COR-L47 (cell line): ENCODE results near the gene TMEM151A.

Experiments
- DNase-seq: peaks from one replicate; lab custom pipeline; 2025; lab: John Stamatoyannopoulos, UW

Gene TMEM151A

GRCh38 chr11:66336234-66337102, 44.8 kb downstream of the TMEM151A start, which contains the start of gene RIN1:
TSS of gene RIN1 (minus strand) at chr11:66336434. CDS start at chr11:66336402, 32 bp downstream.
- DNase-seq, result peak; percentile 67

DNA sequence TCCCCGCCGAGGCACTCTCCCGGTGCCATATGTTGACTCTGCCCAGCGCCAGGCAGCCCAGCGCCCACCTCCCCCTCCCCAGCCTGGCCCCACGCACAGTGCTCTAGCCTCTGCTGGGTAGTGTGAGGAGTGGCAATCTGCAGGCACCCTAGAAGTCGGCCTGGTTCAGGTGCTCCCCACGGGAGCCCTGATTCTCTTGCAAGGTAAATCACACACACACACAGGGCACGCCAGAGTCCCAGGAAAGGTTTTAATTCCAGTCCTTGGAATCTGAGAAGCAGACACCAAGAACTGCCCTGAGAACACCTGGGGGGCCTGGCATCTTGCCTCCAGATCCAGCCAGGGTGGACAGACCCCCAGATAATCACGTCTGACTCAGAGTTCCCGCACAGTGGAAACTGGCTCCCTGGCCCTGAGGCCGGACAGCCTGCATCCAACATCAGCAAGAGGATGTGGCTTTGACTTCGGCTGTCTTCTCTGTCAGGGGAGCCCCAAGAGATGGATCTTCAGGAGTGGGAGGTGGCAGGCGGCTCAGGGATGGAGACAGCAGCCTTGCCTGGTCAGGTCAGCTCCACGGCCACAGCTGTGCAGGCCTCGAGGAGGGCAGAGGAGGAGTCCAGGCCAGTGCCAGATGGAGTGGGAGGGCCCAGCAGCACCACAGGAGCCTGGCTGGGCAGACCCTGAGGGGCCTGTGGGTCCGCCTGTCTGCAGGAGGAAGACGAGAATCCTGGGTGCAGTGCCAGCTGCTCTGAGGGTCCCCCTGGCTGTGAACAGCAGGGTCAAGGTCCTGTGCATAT, 45.6 kb downstream of the TMEM151A start:
- DNase-seq, result no peak

DNA sequence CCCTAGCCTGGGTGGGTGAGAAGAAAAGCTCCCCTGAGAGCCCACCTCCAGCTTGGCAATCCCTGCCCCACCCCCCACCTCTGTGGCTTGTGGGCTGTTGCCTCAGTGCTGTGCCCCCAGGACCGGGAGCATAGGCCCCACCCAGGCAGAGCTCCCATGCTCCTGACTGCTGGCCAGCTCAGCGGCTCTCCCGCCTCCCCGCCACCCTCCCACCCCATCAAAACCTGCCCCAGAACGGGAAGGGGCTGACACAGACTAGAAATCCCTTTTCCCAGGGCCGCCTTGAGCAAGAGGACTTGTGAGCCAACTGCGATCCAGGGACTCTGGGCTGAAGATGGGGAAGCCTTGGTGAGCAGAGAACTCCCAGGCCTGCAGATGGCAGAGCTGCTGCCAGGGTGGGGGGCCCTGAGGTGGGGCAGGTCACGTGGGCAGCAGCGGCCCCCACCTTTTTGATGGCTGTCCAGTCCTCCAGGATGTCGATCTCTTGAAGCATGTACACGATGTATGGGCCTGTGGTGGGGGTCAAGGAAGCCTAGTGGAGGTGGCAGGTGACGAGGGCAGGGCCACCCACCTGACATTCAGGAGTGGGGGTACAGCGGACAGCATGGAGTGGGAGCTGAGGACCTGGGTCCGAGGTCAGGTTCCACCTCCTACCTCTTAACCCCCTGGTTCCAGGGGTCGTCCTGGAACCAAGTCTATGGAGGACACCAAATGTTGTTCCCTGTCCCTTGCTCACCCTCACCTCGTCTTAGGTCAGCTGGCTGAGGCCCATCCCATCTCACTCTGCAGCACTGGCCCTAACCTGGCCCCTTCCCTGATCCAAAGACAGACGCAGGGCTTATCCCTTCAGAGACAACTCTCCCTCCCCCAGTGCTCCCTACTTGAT, 46.8 kb downstream of the TMEM151A start:
- DNase-seq, result no peak

GRCh38 chr11:66339162-66339675, 47.5 kb downstream of the TMEM151A start:
- no peak for DNase-seq

DNA sequence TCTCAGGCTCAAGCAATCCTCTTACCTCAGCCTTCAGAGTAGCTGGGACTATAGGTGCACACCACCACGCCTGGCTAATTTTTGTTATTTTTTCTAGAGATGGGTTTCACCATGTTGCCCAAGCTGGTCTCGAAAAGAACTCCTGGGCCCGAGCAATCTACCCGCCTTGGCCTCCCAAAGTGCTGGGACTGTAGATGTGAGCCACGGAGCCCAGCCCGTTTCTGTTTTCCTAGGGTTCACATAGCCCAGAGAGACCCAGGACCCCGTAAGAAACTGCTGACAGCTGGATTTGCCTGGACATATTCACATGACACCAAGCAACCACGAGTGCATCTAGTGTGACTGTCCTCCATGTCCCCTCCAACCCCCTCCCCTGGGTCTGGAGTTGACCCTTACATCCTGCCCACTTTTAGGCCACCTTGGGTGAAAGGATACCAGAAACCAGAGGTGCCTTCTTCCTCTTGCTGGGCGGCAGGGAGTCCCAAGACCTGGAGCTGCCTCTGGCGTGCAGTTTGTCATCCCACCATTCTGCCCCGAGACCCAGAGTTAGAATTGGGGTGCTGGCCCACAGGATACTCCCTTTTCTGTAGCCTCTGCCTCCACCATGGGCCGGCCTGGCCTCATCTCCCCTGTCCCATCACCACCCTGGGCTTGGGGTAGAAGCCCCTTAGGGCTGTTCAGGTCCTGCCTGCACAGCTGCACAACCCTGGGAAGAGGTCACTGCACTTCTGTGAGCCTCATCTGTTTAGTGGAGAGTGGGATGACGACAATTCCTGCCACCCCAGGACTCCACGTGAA, 48.2 kb downstream of the TMEM151A start:
- DNase-seq, result no peak

DNA sequence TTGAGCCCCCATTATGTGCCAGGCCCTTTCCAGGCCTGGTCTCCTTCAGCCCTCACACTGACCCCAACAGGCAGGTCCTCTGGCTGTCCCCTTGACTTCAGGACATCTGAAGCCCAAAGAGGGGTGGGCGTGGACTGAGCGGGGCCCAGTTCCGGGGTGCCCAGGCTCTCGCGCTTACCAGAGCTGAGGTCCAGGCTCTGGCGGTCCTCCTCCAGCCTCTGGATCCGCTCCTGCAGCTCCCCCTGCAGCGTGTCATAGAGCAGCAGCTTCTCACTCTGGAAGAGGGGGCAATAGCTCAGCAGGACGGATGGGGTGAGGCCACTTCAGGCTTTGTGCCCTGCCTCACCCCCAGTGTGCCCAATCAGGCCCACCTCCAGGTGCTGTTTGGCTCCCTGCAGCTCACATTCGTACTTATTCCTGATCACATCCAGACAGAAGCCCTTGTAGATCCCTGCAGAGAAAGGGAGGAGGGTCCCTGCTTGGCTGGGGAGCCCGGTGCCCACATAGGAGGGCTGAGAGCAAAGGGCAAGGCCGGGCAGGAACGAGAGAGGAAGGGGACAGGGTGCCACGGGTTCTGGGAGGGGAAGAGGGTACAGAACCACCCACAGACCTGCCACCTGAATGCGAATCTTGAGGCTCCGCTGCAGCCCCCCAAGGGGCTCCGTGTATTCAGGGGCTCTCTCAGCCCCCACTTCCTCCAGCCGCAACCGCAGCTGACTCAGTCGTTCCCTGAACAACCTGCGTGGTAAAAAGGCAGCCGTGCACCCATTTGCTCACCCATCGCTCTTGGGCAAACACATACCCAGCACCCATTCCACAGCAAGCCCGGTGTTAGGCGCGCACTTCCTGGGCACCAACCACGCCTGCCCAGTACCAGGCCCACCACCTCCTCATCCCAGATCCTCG, 49.2 kb downstream of the TMEM151A start:
- DNase-seq, result no peak

- no peak for DNase-seq
Measured at GRCh38 chr11:66341502-66342126, 49.9 kb downstream of the TMEM151A start.

DNA sequence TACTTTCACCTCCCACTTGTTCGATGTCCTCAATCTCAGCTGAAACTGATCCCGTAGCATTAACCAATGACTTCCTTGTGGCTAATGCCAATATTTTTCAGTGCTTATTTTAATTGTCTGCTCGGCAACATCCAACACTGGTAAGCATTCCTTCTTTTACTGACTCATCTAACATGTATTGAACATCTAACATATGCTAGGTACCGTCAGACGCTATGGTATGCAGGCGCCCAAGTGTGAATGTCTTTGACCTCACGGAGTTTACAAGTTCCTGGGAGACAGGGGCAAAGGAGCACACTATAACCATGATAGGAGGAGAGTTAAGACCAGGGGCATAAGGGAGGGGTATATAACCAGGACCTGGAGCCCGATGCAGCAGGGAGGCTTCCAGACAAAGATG, 51.5 kb downstream of the TMEM151A start:
- no peak for DNase-seq

- DNase-seq, result peak; percentile 91
Measured at GRCh38 chr11:66344550-66345315, 53.0 kb downstream of the TMEM151A start, which contains the start of gene BRMS1. TSS of gene BRMS1 (minus strand) at chr11:66345104. CDS start at chr11:66342234, 2,870 bp downstream.

DNA sequence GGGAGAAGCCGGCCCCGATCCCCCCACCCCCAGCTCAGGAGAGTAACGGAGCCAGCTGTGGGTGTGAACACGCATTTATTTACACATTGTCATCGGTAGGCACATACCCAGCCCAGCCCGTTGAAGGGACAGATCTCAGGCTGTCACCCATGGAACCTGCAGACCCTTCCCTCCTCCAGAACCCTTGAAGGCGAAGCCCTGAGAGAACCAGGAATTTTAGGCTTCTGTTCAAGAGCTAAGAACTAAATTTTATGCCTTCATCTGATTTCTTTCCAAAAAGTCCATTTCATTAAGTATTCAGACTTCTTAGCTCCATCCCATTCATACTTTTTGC, 53.6 kb downstream of the TMEM151A start:
- no peak for DNase-seq
